Stimulated activated CD4-positive, alpha-beta T cell treated with anti-CD3 and anti-CD28 coated beads, Interleukin-4, amount 100 ng/mL, for 1 hour (primary cell): ENCODE measurements around the gene OAF.

Source experiments
- DNase-seq: peaks from one replicate; pipeline ENCODE4 v3.0.0-alpha.2; 2020

The OAF gene

GRCh38 chr11:120224361-120224760 is 13.5 kb downstream of the OAF start:
- no peak for DNase-seq

GRCh38 chr11:120224972-120225909 is 14.4 kb downstream of the OAF start:
- DNase-seq, result no peak

- DNase-seq, result no peak
These were observed 15.4 kb downstream of the OAF start for GRCh38 chr11:120226242-120226641.

GRCh38 chr11:120226714-120227113 is 15.9 kb downstream of the OAF start:
- DNase-seq, result no peak

GRCh38 chr11:120227228-120227852 is 16.5 kb downstream of the OAF start:
- DNase-seq, result no peak

- no peak for DNase-seq
These were observed 18.1 kb downstream of the OAF start for GRCh38 chr11:120228794-120229384.

- DNase-seq, result no peak
These were observed 18.9 kb downstream of the OAF start for GRCh38 chr11:120229451-120230424.

- DNase-seq, result no peak
These were observed 19.7 kb downstream of the OAF start for GRCh38 chr11:120230433-120231071.

- no peak for DNase-seq
These were observed 21.1 kb downstream of the OAF start for GRCh38 chr11:120231963-120232362.

GRCh38 chr11:120233207-120233803 is 22.5 kb downstream of the OAF start:
- DNase-seq, result no peak

- peak; percentile 65 for DNase-seq
These were observed 24.3 kb downstream of the OAF start for GRCh38 chr11:120235024-120235628.

- DNase-seq, result no peak
These were observed 25.6 kb downstream of the OAF start for GRCh38 chr11:120236169-120237107.

GRCh38 chr11:120238968-120239620 is 28.3 kb downstream of the OAF start:
- no peak for DNase-seq

GRCh38 chr11:120239713-120240640 is 29.1 kb downstream of the OAF start, which contains the start of gene POU2F3:
Gene POU2F3 (plus strand): TSS chr11:120240140. CDS start chr11:120240344, 204 bp downstream.
- no peak for DNase-seq

- no peak for DNase-seq
These were observed 30.0 kb downstream of the OAF start for GRCh38 chr11:120240866-120241265.

- no peak for DNase-seq
These were observed 30.4 kb downstream of the OAF start for GRCh38 chr11:120241277-120241676.

GRCh38 chr11:120243221-120243620 is 32.4 kb downstream of the OAF start:
- DNase-seq, result no peak
